GM12892 (cell line): ENCODE measurements around the gene CEP112.

Source experiments
- POLR2A ChIP-seq: IDR thresholded peaks from 2 replicates; pipeline ENCODE4 v1.6.1; 2011; ENCODE audit warnings: low read depth, low read length, control low read depth
- POLR2AphosphoS5 ChIP-seq: IDR thresholded peaks from 2 replicates; pipeline ENCODE4 v1.6.1; 2011; ENCODE audit warnings: low read depth, low read length, control low read depth
- TAF1 ChIP-seq: IDR thresholded peaks from 2 replicates; pipeline ENCODE4 v1.6.1; 2011; ENCODE audit warnings: low read depth, mild to moderate bottlenecking, control low read depth, low read length, borderline replicate concordance

DNA sequence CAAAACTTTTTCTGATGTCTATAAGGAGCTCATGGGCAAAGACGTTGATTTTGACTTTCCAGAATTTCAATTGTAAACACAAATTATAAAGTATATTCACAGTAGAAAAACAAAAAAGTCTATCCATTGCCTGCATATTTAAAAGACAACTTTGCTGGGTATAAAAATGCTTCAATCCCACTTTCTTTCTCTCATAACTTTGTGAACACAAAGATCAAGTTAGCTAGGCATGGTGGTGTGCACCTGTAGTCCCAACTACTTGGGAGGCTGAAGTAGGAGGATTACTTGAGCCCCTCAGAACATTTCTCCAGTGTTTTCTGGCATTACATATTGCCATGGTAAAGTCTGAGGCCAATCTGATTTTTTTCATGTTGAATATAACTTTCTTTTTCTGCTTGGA lies 547.4 kb downstream of the CEP112 start:
- no peak for TF ChIP-seq POLR2A
- no peak for TF ChIP-seq POLR2AphosphoS5
- TF ChIP-seq TAF1: no peak
